IMR-90 (cell line): ENCODE results near the gene ZNF169. TPM values are rescaled to one million over a fixed set of nuclear protein-coding genes. Genes with fewer than 3 reads are reported as not detected.
"Not testable (repeated sequence)": the region's sequence is repeated elsewhere in the genome, so short reads cannot be mapped to it uniquely, and the experiment has no call there.

Experiments used
- ATAC-seq: fragments of 200-7000 bp; cut with Tn5 transposase; 2 replicates; pipeline ENCODE4 v1.9.1; 2020; ENCODE audit warnings: low read depth, mild to moderate bottlenecking, moderate library complexity
- BruUV-seq: library from RNA; stranded (reverse); fragments of 400-500 nt; replicated peaks from 2 replicates; lab custom pipeline; 2021; lab: Mats Ljungman, UMichigan
- CTCF ChIA-PET: fragments of 300-600 bp; formaldehyde crosslinking; extraction: SDS; loops from one replicate; lab custom pipeline; 2021; ENCODE audit warnings: antibody characterized with exemption; lab: Yijun Ruan, JAX
- POLR2A ChIA-PET: fragments of 300-600 bp; sonication (Branson Sonifier 250); formaldehyde crosslinking; loops from one replicate; lab custom pipeline; 2022; ENCODE audit warnings: antibody characterized with exemption; ENCODE audit not compliant: unreplicated experiment; lab: Charles Lee
- DNase-seq: peaks from one replicate; pipeline ENCODE4 v3.0.0; 2013
- H2AFZ ChIP-seq: replicated peaks from 2 replicates; pipeline ENCODE3; 2013; ENCODE audit warnings: low read length, mild to moderate bottlenecking; ENCODE audit not compliant: poor library complexity
- H2AK5ac ChIP-seq: 2 replicates; pipeline ENCODE4 v1.6.1; 2013; ENCODE audit warnings: low read depth, low read length, inconsistent platforms
- H2AK9ac ChIP-seq: replicated peaks from 2 replicates; pipeline ENCODE3; 2013; ENCODE audit warnings: mild to moderate bottlenecking, low read depth, low read length, moderate library complexity; ENCODE audit not compliant: poor library complexity
- H2BK120ac ChIP-seq: 2 replicates; pipeline ENCODE4 v1.6.1; 2013; ENCODE audit warnings: low read depth, low read length, inconsistent platforms
- H2BK15ac ChIP-seq: 3 replicates; pipeline ENCODE4 v1.6.1; 2013; ENCODE audit warnings: low read depth, low read length, inconsistent platforms
- H2BK20ac ChIP-seq: 2 replicates; pipeline ENCODE4 v1.6.1; 2013; ENCODE audit warnings: low read depth, mild to moderate bottlenecking, inconsistent platforms, low read length, moderate library complexity
- H2BK5ac ChIP-seq: 2 replicates; pipeline ENCODE4 v1.6.1; 2013; ENCODE audit warnings: mild to moderate bottlenecking, low read depth, low read length, inconsistent platforms; ENCODE audit not compliant: poor library complexity, severe bottlenecking
- H3K14ac ChIP-seq: replicated peaks from 2 replicates; pipeline ENCODE4 v1.6.1; 2013; ENCODE audit warnings: low read depth, low read length, inconsistent platforms
- H3K18ac ChIP-seq: 2 replicates; pipeline ENCODE4 v1.6.1; 2013; ENCODE audit warnings: low read depth, low read length, control low read depth
- H3K23ac ChIP-seq: 2 replicates; pipeline ENCODE4 v1.6.1; 2013; ENCODE audit warnings: low read depth, low read length, inconsistent platforms
- H3K27ac ChIP-seq: 2 replicates; pipeline ENCODE4 v1.5.1; 2013; ENCODE audit warnings: mild to moderate bottlenecking, control low read depth, low read length; ENCODE audit not compliant: insufficient read depth
- H3K27me3 ChIP-seq: 2 replicates; pipeline ENCODE4 v1.6.1; 2013; ENCODE audit warnings: low read length; ENCODE audit not compliant: control insufficient read depth, insufficient read depth
- H3K36me3 ChIP-seq: 2 replicates; pipeline ENCODE4 v1.6.1; 2013; ENCODE audit warnings: low read length, mixed read lengths; ENCODE audit not compliant: control insufficient read depth, insufficient read depth
- H3K4ac ChIP-seq: 2 replicates; pipeline ENCODE4 v1.6.1; 2013; ENCODE audit warnings: low read depth, low read length, inconsistent platforms
- H3K4me1 ChIP-seq: 2 replicates; pipeline ENCODE4 v1.6.1; 2013; ENCODE audit warnings: low read length, mixed read lengths; ENCODE audit not compliant: control insufficient read depth, insufficient read depth
- H3K4me2 ChIP-seq: 2 replicates; pipeline ENCODE4 v1.6.1; 2013; ENCODE audit warnings: low read depth, mild to moderate bottlenecking, control low read depth, low read length, moderate library complexity
- H3K4me3 ChIP-seq: 2 replicates; pipeline ENCODE4 v1.5.1; 2013; ENCODE audit warnings: low read depth, mild to moderate bottlenecking, control low read depth, low read length, moderate library complexity; ENCODE audit not compliant: insufficient read depth
- H3K56ac ChIP-seq: 2 replicates; pipeline ENCODE4 v1.6.1; 2013; ENCODE audit warnings: low read length, inconsistent platforms; ENCODE audit not compliant: insufficient read depth; ENCODE audit errors: extremely low read depth
- H3K79me1 ChIP-seq, 2 experiments: 2 replicates each; pipeline ENCODE4 v1.6.1; 2013; ENCODE audit warnings: low read length in 2 of 2, inconsistent platforms in 1 of 2, low read depth in 1 of 2
- H3K9ac ChIP-seq: 2 replicates; pipeline ENCODE4 v1.6.1; 2013; ENCODE audit warnings: low read depth, low read length, control low read depth
- H3K9me1 ChIP-seq: 2 replicates; pipeline ENCODE4 v1.6.1; 2013; ENCODE audit warnings: low read length, inconsistent platforms; ENCODE audit not compliant: insufficient read depth
- H3K9me3 ChIP-seq: 2 replicates; pipeline ENCODE4 v1.6.1; 2013; ENCODE audit warnings: low read length; ENCODE audit not compliant: control insufficient read depth, insufficient read depth
- H4K20me1 ChIP-seq: 2 replicates; pipeline ENCODE4 v1.6.1; 2013; ENCODE audit warnings: low read length, inconsistent platforms; ENCODE audit not compliant: insufficient read depth
- H4K5ac ChIP-seq: 2 replicates; pipeline ENCODE4 v1.6.1; 2013; ENCODE audit warnings: mild to moderate bottlenecking, low read depth, low read length, control low read depth
- H4K8ac ChIP-seq, 2 experiments: 2 replicates each; pipeline ENCODE4 v1.6.1; 2013; ENCODE audit warnings: low read depth in 2 of 2, low read length in 2 of 2, control low read depth in 1 of 2, inconsistent platforms in 1 of 2
- H4K91ac ChIP-seq: 2 replicates; pipeline ENCODE4 v1.6.1; 2013; ENCODE audit warnings: low read depth, low read length, inconsistent platforms; ENCODE audit not compliant: insufficient read depth
- WGBS, 2 experiments: methylation state at CpG; one replicate each; pipeline versions ENCODE4 v1.1.5 to v1.1.7; 2013; ENCODE audit warnings: missing lambda C conversion rate in 2 of 2; ENCODE audit not compliant: insufficient read length in 1 of 2; ENCODE audit errors: extremely low coverage in 2 of 2; 5-methylcytosine and 5-hydroxymethylcytosine counted together
- dilution Hi-C: fragments of 300-500 bp; cut with HindIII; formaldehyde crosslinking; loops from one replicate; pipeline ENCODE4 v1.14.3; 2018; ENCODE audit warnings: low sequenced_read_pairs; ENCODE audit not compliant: unreplicated experiment
- in situ Hi-C: fragments of 300-500 bp; cut with MboI; formaldehyde crosslinking; loops from 3 replicates; pipeline ENCODE4 v1.14.3; 2019; ENCODE audit warnings: low sequenced_read_pairs, inconsistent platforms, mixed read lengths
- intact Hi-C: fragments of 100-400 bp; cut with micrococcal nuclease; formaldehyde crosslinking; loops from 2 replicates; pipeline ENCODE4 v1.10.0; 2022
- polyA plus RNA-seq, 3 experiments: library from polyadenylated mRNA; depleted of rRNA; stranded (reverse); fragments of >200 nt; gene quantifications; 2 replicates each; pipeline ENCODE4 v1.2.3, GENCODE V29; 2012; ENCODE audit warnings: low replicate concordance in 1 of 3
- total RNA-seq: library from RNA; depleted of rRNA; stranded (reverse); fragments of >200 nt; gene quantifications from 2 replicates; pipeline ENCODE4 v1.2.3, GENCODE V29; 2012

ZNF169 gene
- total and polyA plus RNA-seq, 2 of the 4 experiments (the other 2 are of a cell fraction), result 2.7 to 3.2 TPM

DNA sequence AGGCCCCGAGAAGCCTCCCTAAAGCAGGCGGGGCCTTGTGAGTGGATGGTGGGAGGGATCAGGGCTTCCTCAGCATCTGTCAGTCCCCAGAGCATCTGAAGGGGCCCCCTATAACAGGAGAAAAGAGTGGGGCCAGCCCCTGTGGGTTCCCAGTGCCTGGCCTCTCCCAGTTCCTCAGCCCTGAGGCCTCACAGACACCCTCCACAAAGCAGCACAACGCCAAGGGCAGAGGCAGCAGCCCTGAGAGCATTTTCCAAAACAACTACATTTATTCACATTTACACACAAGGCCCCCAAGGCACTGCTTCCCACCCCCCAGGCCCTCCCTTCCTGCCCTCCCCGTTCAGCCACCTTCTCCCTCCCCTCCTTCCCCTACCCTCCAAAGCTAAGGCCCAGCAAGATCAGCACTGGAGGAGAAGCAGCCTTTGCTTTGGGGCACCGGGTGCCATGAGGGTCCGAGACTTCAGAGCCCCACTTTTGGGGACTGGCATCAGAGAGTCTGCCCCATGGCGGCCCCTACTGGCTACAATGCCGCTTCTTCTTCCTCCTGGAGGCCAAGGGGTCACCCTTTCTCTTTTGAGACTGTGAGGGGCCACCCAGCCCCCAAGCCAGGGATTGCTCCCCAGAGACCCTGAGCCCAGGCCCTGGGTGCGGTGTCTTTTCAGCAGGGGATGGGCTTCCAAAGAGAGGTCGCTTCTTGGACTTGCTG is 59.0 kb downstream of the ZNF169 start:
- H3K23ac ChIP-seq, in situ Hi-C loops, BruUV-seq, H3K9me3 ChIP-seq, H3K4me2 ChIP-seq, H2BK20ac ChIP-seq, H3K9ac ChIP-seq, H4K91ac ChIP-seq, H3K14ac ChIP-seq, H3K4me1 ChIP-seq, ATAC-seq, DNase-seq, H3K79me1 ChIP-seq, H4K5ac ChIP-seq, intact Hi-C loops, H3K4ac ChIP-seq, dilution Hi-C loops, H3K56ac ChIP-seq, POLR2A ChIA-PET, H3K9me1 ChIP-seq, H4K8ac ChIP-seq, CTCF ChIA-PET, H2BK15ac ChIP-seq, H2BK5ac ChIP-seq, H2AK9ac ChIP-seq, H3K27me3 ChIP-seq, H3K27ac ChIP-seq, H4K20me1 ChIP-seq, H3K4me3 ChIP-seq, H2AK5ac ChIP-seq, H2BK120ac ChIP-seq, H2AFZ ChIP-seq, H3K36me3 ChIP-seq, H3K18ac ChIP-seq: not testable (repeated sequence)
- WGBS, 2 experiments, result no CpG with 5 or more reads among the region's 10 CpGs

DNA sequence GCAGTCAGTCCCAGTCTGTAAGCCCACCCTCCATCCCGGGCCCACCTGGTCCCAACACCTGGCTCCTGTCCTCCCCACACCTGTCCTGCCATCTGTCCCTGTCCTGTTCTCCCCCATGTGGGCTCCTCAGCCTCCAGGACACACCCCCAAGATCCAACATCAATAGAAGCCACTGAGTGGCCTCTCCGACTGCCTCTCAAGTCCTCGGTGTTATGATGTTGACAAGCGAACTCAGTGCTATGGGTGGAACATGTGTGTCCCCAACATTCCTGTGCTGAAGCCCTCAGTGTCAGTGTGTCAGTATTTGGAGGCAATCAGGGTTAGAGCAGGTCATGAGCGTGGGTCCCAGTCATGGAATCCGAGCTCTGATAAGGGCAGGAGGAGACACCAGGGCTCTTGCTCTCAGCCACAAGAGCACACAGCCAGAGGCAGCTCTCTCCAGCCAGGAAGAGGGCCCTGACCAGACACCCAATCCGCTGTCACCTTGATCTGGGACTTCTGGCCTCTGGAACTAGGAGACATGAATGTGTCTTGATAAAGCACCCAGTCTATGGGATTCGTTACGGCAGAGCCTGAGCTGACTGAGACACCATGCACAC is 63.3 kb downstream of the ZNF169 start:
- BruUV-seq, DNase-seq, H3K9ac ChIP-seq, H2BK5ac ChIP-seq, POLR2A ChIA-PET, ATAC-seq, H3K4me3 ChIP-seq, H3K79me1 ChIP-seq, H3K14ac ChIP-seq, CTCF ChIA-PET, H3K23ac ChIP-seq, H4K91ac ChIP-seq, H3K4me2 ChIP-seq, in situ Hi-C loops, H3K27me3 ChIP-seq, H3K4ac ChIP-seq, H4K5ac ChIP-seq, H3K36me3 ChIP-seq, H2BK20ac ChIP-seq, H3K4me1 ChIP-seq, H2AK9ac ChIP-seq, H2BK15ac ChIP-seq, H2BK120ac ChIP-seq, H3K18ac ChIP-seq, H4K8ac ChIP-seq, H2AK5ac ChIP-seq, H4K20me1 ChIP-seq, dilution Hi-C loops, H3K9me3 ChIP-seq, H3K27ac ChIP-seq, H2AFZ ChIP-seq, H3K9me1 ChIP-seq, intact Hi-C loops, H3K56ac ChIP-seq: not testable (repeated sequence)
- no CpG with 5 or more reads among the region's 9 CpGs for WGBS, 2 experiments
